Ammon's horn (tissue), 1 donor: Measurements from ENCODE around the gene PIAS1.
"Not testable (repeated sequence)": the region's sequence is repeated elsewhere in the genome, so short reads cannot be mapped to it uniquely, and the experiment has no call there.

Experiments
- DNase-seq: peaks from one replicate; pipeline ENCODE4 v3.0.0-alpha.2; 2016; ENCODE audit warnings: low spot score

Gene PIAS1

DNA sequence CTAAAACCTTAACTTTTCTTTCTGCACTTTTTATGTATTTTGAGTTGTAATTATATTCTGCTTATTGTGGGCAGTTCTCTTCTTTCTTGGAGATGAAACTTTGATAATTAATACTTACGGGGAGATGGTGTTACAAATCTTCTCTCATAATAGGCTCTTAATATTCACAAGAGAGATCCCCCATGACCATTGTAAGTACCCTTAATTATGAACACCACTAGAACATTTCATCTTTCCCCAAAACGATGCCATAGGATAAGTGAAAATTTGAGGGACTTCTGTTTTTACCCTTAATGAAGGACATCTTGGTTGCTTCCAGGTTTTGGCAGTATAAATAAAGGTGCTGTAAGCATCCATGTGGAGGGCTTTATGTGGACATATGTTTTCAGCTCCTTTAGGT, 60.7 kb downstream of the PIAS1 start:
- DNase-seq = no peak

DNA sequence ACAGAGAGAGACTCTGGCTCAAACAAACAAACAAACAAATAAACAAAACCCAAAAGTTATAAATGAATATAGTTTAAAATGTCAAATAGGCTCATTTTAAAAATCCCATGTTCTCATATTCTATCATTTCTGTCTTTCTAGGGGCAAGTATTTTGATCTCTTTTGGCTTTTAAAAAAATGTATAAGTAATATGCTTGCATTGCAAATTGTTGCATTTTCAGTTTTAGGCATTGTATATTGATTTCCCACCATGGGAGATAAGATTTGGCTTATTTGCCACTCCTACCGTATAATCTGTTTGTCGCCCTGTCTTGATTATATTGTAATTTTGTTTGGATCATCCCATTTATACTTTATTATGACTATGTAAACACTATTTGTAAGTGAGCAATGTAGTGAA, 70.6 kb downstream of the PIAS1 start:
- DNase-seq = no peak

DNA sequence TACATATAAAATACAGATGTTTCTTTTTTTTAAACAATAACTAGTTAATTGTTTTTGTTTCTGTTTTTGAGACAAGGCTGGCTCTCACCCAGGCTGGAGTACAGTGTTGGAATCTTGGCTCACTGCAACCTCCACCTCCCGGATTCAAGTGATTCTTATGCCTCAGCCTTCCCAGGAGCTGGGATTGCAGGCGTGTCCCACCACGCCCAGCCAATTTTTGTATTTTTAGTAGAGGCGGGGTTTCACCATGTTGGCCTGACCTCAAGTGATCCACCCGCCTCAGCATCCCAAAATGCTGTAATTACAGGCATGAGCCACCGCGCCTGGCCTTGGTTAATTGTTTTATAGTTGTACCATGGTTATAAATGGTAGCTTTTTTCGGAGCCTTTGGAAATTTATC, 72.3 kb downstream of the PIAS1 start:
- no peak for DNase-seq

DNA sequence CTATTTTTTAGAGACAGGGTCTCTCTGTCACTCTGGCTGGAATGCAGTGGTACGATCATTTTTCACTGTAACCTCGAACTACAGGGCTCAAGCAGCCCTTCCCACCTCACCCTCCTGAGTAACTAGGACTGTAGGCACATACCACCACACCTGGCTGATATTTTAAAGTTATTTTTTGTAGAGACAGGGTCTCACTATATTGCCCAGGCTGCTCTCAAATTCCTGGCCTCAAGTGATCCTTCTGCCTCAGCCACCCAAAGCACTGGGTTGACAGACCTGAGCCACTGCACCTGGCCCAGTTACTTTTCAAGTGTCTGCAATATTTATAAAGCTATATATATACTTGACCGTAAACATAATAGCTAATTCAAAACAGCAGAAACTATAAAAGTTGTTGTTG, 75.0 kb downstream of the PIAS1 start:
- no peak for DNase-seq

DNA sequence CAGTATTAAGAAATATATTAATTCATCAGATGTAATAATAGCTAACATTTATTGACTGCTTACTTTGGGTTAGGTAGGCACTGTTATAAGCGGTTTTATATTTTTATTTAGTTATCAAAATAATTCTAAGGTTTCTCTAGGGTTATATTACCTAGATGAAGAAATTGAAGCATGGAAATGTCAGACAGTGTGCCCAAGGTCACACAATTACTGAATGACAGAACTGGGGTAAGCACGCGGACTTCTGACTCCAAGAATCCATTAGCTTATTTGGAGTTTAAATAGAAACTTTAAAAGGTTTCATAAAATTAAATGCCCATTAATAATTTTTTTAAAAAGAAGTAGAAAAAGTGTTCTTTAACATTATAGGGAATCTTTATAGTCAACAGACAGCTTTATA, 76.7 kb downstream of the PIAS1 start:
- DNase-seq = no peak

DNA sequence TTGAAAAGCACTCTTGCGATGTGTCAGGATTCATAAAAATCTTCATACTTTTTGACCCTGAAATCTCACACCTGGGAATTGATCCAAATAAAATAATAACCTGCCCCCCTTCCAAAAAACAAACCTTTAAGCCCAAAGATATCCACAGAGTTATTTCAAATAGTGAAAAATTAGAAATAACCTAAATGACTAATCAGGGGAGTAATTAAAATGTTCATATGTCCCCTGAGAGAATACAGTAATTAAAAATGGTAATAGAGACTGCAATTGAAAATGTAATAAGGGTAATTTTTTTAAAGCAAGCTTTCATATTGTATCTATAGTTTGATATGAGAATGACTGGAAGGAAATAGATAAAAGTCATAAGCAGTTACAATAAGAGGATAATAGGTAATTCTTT, 83.0 kb downstream of the PIAS1 start:
- no peak for DNase-seq

DNA sequence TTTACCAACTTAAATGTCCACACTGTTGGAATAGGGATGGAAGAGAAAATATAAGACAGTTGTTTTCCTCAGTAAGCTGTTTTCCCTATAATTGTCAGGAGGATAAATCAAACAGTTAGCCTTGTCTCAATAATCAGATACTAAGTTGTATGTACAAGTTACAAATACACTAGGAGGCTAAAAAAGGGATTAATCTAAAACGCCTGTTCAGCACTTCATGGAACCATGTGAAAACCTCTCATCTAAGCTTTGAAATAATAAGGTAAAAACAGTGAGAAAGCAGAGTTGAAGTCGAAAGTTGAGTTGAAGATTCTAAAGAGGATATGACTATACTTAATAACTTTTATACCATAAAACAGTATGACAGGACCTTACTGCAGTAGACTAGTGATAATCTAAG, 89.0 kb downstream of the PIAS1 start:
- DNase-seq = no peak

DNA sequence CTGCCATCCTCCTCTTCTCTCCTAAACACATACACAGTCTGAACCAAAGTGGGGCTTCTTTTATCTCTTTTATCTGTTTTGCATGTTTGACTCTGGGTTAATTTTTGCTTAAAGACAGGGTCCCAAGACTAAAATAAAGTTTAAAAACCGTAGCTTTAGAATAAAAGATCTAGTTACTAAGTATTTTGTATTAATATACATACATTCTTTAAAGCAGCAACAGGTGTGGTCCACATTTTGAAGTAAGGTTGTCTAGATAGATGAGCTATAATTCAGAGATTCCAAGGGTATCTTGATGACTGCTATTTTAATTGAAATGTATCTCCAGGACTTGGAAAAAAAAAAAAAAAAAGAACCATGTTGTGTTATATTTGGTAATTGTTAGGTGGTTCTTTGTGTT, 89.7 kb downstream of the PIAS1 start:
- DNase-seq = no peak

DNA sequence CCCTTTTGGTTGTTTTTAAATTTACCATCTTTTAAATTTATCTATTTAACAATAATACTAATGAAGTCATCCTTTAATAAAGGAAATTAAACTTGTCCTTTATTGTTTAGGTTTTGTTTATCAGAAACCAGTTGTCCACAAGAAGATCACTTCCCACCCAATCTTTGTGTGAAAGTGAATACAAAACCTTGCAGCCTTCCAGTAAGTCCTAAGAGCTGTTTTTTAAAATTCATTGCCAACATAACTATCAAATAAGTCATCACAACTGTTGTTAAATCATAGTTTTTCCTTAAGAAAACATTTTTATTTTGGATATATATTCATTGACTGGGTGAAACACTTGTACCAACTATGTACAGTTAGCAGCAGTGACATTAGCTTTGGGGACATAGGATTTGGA, 91.6 kb downstream of the PIAS1 start:
- no peak for DNase-seq

DNA sequence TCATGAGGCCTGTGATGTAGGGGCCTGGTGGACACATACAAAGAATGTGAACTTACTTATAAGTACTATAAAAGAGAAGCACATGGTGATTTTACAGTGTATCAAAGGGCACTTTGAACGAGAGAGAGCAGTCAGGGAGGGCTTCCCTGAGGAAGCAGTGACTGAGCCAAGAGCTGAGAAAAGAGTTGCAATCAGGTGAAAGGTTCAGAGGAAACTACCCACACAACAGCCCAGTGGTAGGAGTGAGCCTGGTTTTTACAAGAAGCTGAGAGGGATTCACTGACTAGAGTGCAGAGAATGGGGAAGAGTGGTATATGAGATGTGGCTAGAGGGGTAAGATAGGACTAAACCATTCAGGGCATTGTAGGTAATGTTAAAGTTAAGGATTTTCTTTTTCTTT, 93.9 kb downstream of the PIAS1 start:
- no peak for DNase-seq

DNA sequence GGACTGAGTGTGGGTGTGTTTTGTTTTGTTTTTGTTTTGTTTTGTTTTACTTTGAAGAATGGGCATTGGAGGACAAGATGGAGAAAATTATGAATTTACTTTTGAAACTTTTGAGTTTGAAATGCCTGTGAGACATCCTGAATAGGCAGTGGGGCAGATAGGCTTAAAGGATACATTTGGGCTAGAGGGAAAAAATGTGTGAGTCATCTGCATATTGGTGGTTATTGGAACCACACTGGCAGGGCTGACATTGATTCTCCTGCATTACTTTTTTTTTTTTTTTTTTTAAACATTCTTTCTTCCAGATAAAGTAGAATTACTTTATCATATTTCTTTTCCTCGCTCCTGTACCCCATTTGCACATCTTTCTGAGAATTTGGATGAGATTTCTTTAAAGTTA, 94.9 kb downstream of the PIAS1 start:
- no peak for DNase-seq

DNA sequence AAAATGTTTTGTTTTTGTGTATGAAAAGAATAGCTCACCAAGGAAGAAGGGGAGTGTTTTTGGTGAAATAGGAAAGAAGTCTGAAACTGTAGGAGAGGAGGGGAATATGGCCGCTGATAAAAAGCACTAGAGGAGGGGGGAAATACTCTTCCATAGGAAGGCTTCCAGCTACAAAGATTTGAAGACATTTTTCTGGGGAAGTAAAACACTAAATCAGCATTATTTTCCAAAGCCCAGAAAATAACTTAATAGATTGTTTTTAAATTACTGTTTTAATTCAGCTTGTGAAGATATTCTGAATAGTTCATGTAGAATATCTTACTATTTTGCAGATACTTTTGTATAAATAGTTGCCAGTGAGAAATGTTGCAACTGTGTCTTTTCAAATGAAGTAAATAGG, 96.1 kb downstream of the PIAS1 start:
- no peak for DNase-seq

DNA sequence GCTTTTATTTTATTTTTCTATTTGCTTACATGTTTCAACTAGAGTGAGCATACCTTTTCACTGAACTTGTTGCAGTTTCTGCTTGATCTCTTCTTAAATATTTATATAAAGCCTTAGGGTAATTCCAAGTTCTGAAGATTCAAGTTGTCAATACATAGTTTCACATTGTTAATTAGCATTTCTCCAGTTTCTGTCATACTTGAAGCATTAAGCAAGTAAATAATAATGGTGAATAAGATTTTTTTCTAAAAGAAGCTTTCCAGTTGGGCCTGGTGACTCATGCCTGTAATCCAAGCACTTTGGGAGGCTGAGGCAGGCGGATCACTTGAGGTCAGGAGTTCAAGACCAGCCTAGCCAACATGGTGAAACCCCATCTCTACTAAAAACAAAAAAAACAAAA, 97.2 kb downstream of the PIAS1 start:
- DNase-seq = no peak

DNA sequence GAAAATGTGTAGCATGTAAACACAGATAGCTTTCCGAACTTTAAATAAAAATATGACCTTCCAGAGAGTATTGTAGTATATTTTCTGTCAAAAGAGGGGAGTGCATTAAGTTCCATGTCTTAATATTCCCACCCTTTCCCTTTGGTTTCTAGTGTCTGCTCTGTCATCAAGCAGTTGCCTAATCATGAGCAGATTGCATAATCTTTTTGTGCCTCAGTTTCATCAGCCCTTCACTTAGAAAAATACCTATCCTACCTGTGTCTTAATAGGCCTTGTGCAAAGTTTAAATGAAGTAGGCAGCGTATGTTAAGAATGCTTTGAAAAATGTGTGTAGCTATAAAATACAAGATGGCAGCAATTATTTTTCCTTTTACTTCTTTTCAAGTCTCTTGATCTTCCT, 98.2 kb downstream of the PIAS1 start:
- DNase-seq = no peak

DNA sequence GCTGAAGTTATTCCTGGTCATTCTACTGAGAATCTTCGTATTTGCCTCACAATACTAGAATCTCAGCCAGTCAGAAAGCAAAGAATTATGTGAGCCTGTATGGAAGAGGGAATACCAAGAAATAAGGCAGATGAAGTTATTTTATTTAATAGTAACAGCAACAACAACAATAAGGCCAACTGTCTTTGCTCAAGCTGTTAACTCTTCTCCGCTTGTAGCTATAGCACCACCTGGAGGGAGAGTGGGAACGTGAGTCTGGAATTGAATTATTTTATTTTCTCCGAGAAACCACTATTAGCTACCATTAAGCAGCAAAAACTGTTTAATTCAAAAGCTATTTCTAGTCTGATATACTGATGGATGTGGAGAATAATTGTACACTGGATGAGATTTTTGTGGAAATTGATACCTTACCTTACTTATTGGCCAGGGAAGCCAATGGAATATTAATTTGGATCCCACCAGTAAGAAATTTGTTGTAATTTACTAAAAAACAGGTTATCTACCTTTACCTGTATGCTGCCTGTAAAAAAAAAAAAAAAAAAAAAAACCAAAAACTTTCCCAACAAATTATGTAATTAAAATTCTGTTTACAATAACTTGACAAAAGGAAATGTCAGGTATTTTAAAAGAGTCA, 100.9 kb downstream of the PIAS1 start:
- DNase-seq = peak; percentile 73

DNA sequence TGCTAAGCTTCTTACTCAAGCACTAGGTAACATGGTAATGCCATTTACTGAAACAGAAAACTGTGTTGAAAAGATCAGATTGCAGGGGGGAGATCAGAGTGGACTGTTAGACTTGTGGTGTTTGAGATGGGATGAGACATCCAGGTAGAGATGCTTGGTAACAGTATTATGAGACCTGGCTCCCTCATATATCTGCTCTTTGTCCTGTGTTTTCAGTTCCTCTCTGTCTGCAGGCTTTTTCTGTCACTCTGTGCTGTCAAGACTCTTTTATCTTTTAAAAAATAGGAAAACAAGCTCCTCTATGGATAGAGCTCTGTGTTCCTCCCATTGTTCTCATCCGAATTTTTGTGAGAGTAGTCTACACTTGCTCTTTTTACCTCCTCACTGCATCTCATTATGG, 103.0 kb downstream of the PIAS1 start:
- no peak for DNase-seq

DNA sequence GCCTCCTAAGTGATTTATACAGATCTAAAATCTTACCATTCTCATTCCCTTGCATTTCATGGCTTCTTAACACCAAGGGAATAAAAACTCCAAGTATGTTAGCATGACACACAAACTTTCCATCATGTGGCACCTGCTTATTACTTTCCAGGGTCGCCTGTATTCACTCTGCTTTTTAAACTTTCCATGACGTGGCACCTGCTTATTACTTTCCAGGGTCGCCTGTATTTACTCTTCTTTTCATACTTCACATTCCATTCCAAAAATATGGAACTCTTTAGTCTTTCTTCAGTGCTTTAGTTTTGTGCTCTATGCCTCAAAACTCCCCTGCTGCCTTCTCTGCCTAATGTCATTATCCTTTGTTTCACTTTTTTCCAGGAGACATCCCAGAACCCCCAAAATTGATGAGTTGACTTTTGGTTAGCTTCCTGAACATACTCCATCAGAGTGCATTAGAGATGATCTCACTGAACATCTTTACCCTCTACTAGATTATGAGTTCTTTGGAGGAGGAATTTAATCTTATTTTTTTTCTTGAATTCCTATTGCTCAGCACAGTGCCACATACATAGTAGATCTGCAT, 104.0 kb downstream of the PIAS1 start:
- no peak for DNase-seq

DNA sequence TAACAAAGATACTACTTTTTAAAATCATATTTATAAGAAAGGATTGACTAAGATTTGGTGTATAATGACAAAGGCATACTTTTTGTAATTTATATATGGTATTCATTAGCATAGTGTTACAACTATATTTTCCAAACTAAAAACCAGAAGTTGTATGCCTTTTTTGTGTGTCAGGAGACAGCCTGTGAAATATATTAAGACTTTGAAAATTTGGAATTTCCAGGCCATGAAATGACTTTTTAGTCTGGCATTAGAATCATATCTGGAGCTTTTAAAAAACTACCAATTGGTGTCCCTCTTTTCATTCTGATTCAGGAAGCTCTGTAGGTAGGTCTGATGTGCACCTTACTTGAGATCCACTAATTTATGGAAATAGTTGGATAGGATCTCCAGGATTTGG, 109.1 kb downstream of the PIAS1 start:
- DNase-seq = no peak

DNA sequence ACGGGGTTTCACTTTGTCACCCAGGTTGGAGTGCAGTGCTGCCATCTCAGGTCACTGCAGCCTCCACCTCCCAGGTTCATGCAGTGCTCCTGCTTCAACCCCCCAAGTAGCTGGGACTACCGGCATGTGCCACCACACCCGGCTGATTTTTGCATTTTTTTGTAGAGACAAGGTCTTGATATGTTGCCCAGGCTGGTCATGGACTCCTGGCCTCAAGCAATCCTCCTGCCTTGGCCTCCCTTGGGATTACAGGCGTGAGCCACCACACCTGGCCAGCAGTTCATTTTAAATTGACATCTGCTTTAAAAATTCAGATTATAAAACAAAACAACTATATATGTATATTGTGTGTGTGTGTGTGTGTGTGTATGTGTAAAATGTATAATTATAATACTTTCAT, 112.7 kb downstream of the PIAS1 start:
- DNase-seq = no peak

DNA sequence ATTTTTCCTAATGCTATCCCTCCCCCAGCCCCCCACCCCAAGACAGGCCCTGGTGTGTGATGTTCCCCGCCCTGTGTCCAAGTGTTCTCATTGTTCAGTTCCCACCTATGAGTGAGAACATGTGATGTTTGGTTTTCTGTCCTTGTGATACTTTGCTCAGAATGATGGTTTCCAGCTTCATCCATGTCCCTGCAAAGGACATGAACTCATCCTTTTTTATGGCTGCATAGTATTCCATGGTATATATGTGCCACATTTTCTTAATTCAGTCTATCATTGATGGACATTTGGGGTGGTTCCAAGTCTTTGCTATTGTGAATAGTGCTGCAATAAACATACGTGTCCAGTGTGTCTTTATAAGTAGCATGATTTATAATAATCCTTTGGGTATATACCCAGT, 117.9 kb downstream of the PIAS1 start:
- DNase-seq = not testable (repeated sequence)

DNA sequence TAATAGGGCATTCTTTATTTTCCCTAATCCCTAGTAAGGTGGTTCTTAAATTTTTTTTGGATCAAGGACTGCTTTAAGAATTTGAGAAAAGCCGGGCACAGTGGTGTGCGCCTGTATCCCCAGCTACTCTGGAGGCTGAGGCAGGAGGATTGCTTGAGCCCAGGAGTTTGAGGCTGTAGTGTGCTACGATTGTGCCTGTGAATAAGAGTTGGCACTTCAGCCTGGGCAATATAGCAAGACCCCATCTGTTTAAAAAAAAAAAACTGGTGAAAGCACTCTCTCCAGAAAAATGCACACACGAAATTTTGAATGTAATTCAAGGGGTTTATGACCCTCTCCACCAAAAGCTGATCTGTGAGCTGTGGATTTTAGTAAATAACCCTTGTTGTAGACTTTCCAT, 119.0 kb downstream of the PIAS1 start:
- DNase-seq = no peak

DNA sequence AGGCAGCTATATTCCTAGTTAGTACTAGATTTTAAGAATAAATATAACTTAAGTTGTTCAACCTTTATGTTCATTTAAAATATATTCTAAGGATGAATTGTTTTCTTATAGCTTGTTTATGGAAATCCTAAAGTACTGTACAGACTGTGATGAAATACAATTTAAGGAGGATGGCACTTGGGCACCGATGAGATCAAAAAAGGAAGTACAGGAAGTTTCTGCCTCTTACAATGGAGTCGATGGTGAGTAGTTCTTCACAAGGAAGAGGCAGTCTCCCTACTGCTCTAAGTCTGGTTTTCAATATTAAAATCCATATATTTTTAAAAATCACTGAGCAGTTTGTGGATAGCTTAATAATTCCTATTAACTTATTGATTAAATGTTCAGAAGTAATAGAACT, 121.4 kb downstream of the PIAS1 start:
- DNase-seq = no peak

DNA sequence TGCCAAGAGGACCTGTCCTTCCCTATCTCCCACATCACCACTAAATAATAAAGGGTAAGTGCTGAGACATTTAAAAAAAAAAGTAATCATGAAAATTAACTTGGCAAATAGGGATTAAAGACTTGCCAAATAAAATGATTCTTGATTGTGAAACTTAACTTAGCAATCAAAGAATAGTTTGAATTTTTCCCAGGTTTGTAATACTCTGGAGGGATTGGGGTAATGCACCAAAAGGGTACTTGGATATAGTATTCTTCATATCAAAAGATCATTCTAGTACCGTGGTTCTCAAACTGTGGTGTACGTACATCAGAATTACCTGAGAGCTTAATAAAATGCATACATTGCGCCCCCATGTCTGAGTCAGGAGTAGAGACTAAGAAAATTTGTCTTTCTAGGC, 122.5 kb downstream of the PIAS1 start:
- no peak for DNase-seq

DNA sequence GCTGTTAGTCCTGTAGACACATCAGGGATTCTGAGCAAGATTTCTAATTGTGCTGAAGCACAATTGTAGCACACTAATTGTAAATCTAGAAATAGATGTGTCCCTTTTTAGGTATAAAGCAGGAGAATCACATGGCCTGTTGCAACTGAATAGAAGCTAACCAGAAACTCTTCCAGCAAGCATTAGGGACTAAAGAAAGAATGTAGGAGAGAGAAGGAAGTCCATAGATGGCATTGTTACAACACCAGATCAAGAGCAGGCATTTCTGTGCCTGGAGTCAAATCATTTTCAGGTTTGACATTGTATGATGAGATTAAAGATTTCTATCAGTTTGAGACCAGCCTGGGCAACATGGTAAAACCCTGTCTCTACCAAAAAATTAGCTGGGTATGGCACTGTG, 123.6 kb downstream of the PIAS1 start:
- DNase-seq = no peak
